GM21447 (cell line): Measurements from ENCODE around the gene RASGRP1.
"Not testable (repeated sequence)": the region's sequence is repeated elsewhere in the genome, so short reads cannot be mapped to it uniquely, and the experiment has no call there.

ENCODE experiments used
- ATAC-seq: cut with Tn5 transposase; IDR thresholded peaks from one replicate; pipeline ENCODE4 v1.9.1; 2021; ENCODE audit not compliant: unreplicated experiment

RASGRP1 gene

GRCh38 chr15:38564557-38565286 is at the start of gene RASGRP1:
Gene RASGRP1, minus strand, starts transcription at chr15:38564814. Its CDS starts 186 bp downstream, at chr15:38564628.
- peak; percentile 55 for ATAC-seq

- ATAC-seq = no peak
Measured at GRCh38 chr15:38613085-38613484, 48.5 kb upstream of the RASGRP1 start.

- no peak for ATAC-seq
Measured at GRCh38 chr15:38612159-38612863, 47.7 kb upstream of the RASGRP1 start.

DNA sequence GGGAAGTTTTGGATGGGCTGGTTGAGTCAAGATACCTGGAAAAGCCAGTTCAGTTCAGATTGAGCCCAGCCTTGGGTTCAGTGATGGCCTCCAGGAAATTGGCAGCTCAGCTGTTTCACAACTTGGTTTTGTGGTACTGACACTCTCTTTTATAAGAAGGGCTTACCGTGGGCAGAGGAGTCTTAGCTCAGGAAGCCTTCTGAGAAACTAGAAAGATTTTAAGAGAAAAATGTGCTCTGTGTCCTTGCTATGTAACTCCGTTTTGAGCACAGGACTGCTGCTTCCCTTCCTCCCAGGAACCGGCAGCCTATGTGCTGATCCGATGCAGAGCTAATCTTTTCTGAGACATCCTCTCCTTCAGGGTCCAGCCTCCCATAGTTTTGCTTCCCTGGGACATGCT is 46.6 kb upstream of the RASGRP1 start:
- ATAC-seq = no peak

DNA sequence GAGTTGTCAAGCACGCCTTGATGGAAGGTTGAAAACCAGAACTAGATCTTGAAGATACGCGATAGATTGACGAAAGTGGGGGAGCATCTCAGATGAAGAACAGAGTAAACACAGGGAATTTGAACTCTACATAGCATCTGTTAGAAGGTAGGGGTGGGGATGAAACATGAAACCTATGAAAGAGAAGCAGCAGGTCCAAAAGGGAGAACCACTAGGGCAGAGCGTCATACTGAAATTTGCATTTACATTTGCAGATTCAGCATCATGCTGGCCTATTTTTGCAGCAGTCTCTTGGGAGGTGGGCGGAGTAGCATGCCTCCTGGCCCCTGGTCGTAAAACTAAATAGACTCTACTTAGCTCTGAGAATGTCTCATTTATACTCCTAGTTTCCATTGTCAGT is 46.1 kb upstream of the RASGRP1 start:
- no peak for ATAC-seq

GRCh38 chr15:38609097-38609738 is 44.6 kb upstream of the RASGRP1 start:
- ATAC-seq = no peak

DNA sequence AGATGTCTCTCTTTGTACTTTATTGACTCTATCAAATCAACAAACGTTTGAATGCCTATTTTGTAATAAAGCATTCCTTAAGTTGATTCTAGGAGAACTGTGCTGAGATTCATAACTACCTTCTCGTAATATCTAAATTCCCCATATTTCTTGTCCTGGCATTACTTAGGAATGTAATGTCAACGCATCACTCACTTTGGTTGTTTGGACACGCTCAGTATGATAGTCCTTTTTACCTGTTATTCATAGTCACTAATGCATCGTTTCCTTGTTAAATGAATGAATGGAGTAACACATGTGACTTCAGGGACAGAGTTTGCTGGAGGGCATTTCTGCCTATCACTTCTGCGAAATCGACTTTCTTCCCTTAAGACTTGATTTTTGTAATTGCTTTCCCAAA is 44.1 kb upstream of the RASGRP1 start:
- ATAC-seq = no peak

DNA sequence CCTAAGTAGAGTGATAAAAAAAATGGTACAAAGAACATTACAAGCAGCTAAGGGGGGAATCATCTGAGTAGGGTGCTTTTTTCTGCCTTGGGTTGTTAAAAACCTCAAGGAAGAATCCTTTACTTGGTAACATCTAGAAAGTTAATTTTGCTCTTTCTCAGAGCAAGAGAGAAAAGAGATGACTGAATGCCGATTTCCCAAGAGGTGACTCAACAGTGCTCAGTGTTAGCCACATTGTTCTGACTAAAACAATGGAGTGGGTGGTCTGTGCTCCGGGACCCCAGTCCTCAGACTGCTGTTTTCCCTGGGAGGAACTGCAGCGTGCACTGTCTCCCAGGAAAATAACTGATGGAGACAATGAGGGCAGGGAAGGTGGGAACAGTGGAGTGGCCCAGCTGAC is 41.1 kb upstream of the RASGRP1 start:
- no peak for ATAC-seq

DNA sequence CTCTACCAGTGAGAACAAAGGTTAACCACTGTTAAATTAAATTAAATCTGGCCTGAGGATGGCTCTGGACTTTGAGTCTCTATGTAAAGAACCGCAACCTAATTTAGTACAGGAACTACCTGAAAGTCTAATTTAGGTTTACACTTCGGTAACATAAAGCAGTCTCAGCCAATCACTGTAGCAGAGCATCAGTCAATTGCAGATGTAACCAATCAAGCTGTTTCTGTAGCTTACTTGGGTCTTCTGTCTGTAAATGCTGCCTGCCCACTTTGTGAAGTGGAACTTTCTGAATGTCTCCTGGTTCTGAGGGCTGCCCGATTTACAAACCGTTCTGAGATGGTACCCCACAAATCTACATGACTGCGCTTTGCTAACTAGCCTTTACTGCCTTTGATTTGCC is 39.1 kb upstream of the RASGRP1 start:
- no peak for ATAC-seq

DNA sequence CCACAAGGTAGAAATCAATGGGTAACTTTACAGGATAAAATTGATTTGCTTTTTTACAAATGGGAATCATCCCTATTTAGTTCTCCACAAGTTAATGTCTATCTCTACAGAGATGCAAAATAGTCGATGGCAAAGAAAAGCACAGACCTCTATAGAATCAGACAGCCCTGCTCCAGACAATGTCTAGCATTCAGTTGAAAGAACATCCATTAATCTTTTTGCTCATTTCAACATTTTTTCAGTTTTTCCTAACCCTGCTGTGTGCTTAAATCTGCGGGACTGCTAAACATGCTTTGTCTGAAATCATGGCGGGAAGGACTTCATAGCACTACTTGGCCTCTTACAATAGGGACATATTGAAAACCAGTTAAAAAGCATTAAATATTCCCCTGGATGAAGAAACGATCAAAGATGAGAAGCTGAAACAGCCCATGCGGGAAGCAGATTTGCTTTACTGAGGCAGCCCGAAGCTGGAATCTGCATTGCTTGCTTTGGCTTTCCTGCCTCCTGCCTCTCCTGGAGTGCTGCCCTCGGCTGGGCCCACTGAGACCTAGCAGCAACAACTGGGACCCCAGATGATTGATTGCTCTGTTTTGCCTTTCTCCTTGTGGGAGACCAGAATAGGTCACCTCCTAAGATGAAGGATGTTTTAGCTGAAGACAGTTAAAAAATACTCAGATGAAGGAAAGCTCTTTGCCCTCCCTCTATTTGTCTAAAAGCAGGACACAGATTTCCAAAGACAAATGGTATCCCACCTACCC is 38.5 kb upstream of the RASGRP1 start:
- no peak for ATAC-seq

DNA sequence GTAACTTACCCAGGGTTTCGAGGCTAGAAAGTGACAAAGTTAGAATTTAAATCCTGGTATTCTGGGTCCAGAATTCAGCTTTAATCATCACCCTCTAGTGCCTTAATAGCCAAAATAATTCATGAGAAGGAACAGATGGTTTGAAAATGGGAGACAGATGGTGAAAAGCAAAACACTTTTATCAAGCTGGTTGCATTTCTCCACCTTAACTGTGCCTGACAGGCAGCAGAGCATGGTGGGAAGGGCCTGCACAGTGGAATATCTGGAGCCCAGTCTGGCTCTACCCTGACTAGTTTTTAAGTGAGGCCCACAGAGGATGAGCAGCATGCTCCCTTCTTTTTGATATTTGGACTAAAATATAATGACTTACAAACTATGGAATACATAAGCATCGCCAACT is 35.6 kb upstream of the RASGRP1 start:
- ATAC-seq = no peak

GRCh38 chr15:38598749-38599148 is 34.1 kb upstream of the RASGRP1 start:
- ATAC-seq = no peak

DNA sequence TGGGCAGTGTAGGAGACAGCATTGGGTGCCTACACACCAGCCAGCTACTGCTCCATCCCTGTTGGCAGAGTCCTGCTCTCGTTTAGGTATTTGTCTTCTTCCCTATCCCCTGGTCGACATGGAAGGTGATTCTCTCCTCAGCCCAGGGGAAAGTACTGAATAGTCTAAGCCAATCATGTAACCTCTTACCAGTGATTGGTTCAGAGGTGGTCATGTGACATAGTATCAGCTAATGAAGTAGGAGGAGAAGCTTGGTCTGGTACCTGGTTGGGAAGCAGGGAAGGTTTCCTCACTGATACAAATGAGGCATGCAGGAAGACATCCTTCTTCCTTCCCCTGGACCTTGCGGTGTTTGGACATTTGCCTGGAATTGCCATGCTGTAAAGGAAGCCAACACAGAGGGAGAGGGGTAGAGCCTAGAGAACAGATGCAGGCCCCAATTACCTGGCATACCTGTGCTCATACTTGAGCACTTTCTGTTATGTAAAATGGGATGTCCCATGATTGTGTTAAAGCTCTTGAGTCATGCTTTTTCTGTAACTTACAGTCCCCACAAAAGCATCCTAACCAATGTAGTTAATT is 32.7 kb upstream of the RASGRP1 start:
- ATAC-seq = no peak

GRCh38 chr15:38593524-38593923 is 28.9 kb upstream of the RASGRP1 start:
- ATAC-seq = no peak

- ATAC-seq = no peak
Measured at GRCh38 chr15:38589502-38589901, 24.9 kb upstream of the RASGRP1 start.

- ATAC-seq = no peak
Measured at GRCh38 chr15:38588672-38589071, 24.1 kb upstream of the RASGRP1 start.

DNA sequence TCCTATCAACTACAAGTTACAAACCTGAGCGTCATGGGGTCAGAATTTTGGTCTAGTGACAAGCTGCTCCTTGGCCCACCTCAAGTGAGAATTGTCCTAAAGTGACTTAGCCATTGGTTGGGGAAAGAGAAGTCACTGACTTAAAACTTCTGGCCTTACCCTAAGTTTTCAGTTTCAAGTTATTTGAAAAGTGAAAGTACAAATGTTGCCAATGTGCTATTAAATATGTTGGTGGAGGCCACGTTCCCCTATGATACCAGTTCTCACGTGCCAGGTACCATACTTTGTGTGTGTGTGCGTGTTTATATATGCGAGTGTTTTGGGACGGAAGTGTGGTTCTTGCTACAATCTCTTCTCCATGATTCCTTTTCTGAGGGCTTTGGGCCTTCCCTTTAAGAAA is 22.6 kb upstream of the RASGRP1 start:
- ATAC-seq = no peak

DNA sequence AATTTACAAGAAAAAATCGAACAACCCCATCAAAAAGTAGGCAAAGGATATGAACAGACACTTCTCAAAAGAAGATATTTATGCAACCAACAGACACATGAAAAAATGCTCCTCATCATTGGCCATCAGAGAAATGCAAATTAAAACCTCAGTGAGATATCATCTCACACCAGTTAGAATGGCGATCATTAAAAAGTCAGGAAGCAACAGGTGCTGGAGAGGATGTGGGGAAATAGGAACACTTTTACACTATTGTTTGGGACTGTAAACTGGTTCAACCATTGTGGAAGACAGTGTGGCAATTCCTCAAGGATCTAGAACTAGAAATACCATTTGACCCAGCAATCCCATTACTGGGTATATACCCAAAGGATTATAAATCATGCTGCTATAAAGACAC is 21.4 kb upstream of the RASGRP1 start:
- not testable (repeated sequence) for ATAC-seq

GRCh38 chr15:38578626-38579025 is 14.0 kb upstream of the RASGRP1 start:
- no peak for ATAC-seq

DNA sequence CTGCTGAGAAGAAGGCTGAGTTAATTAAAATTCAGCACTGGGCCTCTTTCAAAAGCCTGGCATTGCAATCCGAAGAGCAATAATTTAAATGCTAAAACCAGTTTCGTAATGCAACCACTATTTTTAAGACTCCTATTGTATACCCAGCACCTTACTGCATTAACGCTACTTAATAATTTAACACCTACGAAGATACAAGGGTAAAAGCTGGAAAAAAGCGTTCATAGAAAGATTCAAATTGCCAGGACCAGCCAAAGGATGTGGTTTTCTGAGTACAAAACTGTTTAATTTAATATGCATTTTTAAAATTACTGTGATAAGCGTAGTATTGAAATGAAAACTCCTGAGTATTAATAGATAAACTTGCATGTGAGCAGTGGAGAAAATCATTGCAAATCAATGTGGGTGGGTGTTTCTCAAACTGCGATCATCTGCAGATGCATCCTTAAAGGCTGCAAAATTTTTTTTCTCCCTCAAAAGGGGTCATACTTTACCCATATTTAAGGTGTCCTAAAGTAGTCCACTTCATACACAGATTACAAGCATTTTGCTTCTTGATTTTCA is 12.9 kb upstream of the RASGRP1 start:
- no peak for ATAC-seq

DNA sequence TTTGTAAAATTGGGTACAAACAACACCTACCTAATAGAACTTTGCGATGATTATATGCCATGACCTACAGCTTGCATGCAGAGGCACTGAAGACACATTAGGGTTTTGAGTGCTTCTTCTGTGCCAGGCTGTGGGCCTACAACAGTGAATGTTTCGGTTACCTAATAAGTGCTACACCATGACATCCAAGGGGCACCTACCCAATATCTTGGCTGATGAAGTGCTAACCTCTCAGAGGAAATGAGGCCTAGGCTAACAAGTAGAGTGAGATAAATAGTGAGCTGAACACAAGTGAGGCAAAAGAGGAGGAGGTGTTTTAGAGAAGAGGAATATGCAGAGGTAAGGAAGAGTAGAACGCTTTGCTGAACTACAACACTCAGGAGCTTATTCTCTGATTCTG is 12.2 kb upstream of the RASGRP1 start:
- no peak for ATAC-seq
